HG03469 (cell line): ENCODE measurements around the gene CFLAR.
"Not testable (repeated sequence)": the region's sequence is repeated elsewhere in the genome, so short reads cannot be mapped to it uniquely, and the experiment has no call there.

Experiments used
- ATAC-seq: cut with Tn5 transposase; IDR thresholded peaks from one replicate; pipeline ENCODE4 v1.9.1; 2021; ENCODE audit warnings: mild to moderate bottlenecking, moderate library complexity, moderate number of reproducible peaks; ENCODE audit not compliant: unreplicated experiment

Gene CFLAR

DNA sequence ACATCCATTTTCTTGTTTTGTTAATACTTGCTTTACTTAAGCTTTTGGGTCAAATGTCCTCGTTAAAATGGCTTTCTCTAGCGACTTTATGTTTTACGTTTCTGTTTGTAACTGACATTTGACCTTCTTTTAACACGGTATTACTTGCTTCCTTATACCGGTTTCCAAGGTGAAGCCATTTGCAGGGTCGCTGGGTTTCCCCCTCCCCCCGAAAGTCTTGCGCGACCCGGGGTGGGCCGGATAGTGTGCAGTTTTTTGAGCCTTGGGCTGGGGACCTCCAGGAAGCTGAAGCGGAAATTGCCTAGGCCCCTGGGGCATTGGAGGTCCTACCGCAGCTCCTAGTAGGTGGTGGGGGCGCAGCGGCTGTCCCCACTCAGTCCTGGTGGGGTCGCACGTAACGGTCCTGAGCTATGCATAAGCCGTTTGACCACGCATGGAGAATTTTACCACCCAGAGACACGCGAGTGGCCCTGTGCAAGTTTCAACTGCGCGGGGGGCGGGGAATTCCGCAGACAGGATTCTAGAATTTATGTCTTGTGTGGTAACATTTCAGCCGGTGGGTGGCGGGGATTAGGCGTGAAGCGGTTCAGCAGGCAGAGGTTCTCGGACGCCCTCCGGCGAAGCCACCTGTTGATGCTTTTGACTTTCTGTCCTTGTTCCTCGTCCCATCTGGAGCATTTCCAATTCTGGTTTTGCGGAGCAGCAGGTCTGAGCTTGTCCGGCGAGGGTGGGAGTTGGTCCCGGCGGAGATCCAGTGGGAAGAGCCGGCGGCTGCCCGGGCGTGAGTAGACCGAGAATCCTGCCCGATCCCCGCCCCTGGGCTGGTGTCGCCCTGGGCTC lies 2.4 kb downstream of the CFLAR start:
- peak; percentile 43 for ATAC-seq

DNA sequence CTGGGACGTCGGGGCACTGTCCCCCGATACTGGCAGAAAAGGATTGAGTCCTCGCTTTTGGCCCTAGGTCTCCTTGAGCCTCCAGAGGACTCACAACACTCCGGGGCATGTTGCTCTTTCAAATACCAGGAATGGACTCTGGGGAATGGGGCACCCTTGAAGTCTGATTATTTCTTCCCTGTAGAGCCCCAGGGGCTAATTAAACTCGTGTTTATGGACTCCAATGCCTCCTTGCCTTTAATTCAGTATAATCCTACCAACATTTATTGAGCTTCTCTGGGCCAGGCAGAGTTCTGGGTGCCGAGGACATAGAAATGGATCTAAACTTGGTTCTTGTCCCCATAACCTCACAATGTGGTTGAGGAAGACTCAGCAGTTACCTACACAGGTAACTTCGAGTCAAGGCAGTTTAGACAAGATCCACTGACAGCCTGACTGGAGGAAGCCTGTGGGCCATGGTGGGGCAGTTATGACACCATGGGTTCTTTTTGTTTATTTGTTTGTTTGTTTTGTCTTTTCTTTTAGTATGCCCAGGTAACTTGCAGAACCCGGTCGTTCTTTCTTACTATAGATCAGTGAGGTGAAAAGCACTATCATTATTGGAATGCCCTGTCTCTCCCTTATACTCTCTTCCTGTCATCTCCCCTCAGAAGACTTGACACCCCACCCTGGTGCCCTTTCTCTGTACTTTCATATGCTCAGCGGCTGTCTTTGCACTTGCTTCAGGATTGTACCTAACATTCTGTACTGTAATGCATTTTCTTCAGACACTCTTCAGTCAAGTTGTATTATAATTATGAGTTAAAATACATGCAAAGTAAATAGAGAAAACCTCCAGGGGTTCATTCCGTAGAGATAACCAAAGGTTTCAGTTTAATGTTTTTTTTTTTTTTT lies 3.2 kb downstream of the CFLAR start:
- no peak for ATAC-seq

DNA sequence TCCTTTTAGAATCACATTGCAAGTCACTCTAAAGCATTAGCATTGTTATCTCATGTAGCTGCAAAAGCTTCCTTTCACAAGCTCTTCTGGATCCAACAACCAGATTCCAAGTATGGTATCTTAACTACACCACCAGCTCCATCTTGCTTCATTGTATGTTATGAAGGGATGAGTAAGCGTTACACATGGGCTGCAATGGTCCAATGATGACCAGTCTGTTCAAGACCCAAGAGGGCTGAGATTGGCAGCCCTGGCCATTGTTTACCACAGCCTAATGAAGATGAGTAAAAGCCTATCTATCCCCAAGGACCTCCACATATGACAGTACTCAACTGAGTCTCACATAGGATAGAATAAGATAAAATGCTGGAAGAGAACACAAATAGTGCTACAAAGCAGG lies 6.3 kb downstream of the CFLAR start:
- no peak for ATAC-seq

DNA sequence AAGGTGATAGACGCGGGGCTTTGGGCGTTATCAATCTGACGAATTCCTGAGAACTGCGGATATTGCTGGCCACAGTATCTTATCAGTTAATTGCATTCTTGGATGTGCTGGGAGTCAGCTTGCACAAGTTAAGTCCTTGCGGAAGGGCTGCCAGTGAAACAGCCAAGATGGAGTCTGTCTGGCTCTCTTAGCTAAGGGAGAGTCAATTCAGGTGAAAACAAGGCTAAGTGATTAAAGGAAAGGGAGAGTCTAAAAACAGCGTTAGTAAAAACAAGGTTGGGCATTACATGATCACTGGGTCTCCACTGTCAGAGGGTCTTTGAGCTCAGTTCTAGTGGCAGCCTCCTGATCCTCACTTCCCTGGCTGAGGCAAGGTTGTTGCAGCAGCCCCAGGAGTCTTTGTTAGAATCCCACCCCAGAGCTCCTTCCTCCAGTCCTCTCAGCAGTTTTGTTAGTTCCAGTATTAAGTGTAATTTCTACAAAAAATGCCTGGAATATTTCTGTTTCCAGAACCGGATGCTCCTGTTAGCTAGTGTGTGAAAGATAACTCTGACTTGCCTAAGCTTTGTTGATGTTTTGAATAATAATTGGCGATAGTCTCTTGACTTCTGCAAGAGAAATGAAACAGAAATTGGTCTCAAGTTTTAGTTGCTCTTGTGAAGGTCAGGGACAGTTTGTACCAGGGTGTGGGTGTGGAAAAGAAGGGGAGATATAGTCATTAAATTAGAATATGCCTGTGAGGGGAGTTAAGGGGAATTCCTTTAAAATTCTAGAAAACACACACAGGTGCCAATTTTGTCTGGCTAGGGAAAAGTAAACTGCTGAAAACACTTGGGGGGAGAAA lies 10.6 kb downstream of the CFLAR start:
- ATAC-seq: no peak

DNA sequence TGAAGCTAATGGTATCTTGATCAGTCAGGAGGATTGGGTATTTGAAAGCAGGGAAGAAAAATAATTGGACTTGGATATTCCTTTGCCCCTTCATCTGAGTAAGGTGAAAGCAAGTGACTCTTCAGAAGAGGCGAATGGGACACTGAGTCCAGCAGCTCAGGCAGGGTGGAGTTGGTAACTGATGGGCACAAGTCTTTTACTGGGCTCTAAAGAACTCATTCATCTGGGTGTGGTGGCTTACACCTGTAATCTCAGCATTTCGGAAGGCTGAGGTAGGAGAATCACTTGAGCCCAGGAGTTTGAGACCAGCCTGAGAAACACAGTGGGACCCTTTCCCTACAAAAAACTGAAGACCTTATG lies 11.2 kb downstream of the CFLAR start:
- no peak for ATAC-seq

DNA sequence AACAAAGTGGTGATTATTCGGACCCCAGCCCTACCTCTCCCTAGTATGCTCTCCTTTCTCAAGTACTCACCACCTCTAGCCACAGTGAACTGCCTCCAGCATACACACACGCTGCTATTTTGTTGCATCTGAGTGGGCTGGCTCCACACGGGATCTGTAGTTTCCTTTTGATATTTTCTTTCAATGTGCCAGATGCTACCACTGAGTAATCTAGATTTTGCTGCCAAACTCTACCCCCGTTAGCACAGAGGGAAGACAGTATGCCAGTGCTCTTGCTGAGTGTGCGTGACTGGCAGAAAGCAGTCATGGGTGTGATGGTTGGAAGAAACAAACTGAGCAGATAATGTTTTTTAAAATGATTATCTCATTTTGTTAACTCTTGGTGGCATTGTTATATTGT lies 11.6 kb downstream of the CFLAR start:
- no peak for ATAC-seq

DNA sequence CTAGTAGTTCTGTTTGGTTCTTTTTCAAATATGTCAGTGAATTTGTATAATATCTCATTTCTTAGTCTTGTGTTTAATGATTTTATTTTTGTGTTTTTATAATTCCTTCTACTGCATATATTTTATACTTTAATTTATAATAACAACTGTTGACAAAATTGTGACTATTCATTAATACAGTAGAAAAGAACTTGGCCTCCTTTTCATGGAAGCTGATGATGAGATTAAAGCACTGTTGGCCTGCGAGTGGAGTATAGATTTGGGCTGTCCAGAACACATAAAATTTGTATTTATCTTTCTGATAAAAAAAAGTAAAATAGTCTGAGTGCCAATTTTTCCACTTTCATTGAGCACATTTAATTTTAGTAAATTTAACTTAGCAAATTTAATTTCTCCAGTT lies 12.1 kb downstream of the CFLAR start:
- no peak for ATAC-seq

DNA sequence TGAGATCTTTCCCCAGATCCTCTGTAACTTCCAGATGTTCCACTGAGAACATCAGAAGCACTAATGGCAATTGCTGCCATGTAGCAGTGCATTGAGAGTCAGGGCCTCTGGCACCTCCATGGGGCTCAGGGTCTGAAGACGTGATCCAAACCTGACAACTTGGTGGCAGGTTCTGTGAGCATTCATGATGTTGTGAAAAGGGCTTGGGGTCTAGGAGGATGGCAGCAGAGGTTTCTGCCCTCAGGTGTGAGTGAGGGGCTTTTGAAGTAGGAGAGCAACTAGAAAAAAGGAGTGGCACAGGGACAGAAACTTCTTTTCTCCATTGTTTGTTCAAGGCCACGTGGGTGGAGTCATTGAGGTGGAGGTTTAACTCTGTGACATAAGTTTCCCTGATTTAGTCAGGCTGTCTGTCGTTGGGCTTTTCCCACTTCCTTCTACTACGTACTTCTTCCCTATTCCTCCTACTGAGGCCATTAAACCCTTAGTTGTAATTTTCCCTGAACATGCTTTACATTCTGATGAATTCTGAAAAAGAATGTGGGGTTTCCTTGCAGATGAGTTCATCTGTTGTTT lies 13.1 kb downstream of the CFLAR start:
- no peak for ATAC-seq

DNA sequence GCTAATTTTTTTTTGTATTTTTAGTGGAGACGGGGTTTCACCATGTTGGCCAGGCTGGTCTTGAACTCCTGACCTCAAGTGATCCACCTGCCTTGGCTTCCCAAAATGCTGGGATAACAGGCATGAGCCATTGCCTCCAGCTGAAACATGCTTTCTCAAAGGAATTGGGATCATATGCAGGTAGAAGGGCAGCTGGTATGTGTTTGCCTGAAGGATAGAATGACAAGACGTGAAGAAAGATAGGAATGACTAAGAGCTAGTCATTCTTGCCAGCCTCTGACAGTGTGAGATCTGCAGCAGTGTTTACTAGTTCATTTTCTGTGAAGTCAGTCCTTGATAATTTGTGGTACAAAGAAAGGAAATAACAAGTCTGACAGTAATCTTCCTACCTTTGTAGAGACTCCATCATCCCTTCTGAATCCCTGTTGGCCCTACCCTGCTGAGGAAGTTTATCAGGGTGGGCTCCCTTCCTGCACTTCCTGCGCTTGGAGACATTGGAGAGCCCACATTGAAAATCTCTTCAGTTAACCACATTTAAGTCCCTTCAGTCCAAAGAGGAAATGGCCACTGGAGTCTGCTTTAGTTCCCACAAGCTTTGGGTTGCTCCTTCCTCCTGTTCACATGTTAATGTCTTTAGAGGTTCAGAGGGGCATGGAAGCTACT lies 14.7 kb downstream of the CFLAR start:
- ATAC-seq: no peak

DNA sequence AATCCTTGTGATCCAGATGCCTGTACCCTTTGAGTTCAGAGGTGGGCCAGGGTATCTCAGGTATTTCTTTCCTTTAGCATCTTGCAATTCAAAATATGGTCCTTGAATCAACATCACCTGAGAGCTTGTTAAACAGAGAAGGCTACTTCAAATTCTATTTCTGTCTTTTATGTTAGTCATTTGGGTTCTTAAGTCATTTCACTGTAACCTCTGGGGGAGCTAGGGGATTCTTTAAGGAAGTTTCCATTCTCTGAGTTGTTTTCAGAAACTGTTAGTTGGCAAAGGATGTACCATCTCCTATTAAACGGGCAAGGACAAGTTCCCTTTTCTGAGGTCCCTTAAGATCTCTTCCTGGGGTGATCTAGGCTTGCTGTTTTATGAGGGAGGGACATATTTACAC lies 16.6 kb downstream of the CFLAR start:
- ATAC-seq: no peak

DNA sequence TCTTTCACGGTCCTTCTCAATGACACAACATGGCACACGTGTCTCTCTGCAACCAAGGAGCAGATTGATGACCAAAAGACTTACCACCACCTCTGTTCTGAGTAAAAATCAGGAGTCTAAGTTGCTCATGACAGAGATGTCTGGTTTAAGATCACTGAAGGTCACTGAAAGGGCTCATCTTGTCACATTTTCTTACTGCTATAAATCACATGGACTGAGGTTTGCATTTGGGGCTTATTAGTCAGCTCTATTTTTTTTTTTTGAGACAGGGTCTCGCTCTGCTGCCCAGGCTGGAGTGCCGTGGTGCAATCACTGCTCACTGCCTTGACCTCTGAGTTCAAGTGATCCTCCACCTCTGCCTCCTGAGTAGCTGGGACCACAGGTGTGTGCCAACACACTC lies 19.4 kb downstream of the CFLAR start:
- no peak for ATAC-seq

DNA sequence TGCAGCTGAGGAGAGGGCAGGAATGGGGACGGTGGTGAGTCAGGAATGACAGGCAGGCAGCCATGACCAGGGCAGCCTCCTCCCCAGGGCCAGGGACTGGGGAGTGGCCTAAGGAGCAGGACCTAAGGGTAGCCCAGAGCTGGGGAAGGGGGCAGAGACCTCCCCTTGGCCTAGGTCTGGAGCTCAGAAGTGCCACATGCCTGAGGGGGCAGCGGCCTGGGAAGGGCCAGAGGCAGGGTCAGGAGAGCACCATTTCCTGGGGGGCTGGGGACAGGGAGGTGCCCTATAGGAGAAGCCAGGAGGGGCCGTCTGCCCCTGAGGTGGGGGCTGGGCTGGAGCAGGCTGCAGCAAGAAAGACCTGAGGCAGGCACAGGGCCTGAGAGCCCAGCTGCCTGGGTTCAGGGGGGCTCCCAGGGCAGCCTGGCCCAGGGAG lies 20.9 kb downstream of the CFLAR start:
- no peak for ATAC-seq

DNA sequence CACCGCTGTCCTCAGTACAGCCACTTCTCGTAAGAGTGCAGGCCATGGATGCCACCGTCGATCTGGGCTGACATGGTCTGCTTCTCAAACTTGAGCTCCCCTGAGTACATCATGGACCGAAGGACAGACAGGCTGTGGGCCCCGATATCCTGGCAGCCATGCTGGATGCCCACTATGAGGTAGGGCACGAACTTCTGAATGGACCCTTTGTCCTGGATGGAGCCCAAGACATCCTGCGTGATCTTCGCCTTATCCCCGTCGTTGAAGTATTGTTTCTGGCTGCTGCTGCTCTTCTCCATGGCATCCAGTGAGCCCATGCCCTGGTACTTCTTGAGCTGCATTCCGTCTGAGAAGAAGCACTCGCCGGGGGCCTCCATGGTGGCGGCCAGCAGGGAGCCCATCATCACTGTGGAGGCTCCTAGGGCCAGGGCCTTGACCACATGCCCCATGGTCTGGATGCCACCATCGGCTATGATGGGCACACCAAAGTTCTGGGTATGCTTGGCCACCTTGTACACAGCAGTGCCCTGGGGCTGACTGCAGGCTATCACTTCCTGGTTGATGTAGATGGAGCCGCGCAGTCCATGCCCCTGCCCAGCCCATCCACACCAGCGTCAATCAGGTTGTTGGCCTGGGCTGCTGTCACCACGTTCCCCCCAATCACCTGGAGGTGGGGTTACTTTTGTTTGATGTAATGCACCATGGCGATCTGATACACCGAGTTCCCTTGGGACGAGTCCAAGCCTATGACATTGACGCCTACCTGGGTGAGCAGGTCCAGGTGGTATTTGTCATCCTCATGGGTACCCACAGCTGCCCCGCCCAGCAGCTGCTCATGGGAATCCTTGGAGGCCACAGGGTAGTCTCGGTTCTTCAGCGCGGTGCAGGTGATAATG lies 21.8 kb downstream of the CFLAR start:
- ATAC-seq: no peak

DNA sequence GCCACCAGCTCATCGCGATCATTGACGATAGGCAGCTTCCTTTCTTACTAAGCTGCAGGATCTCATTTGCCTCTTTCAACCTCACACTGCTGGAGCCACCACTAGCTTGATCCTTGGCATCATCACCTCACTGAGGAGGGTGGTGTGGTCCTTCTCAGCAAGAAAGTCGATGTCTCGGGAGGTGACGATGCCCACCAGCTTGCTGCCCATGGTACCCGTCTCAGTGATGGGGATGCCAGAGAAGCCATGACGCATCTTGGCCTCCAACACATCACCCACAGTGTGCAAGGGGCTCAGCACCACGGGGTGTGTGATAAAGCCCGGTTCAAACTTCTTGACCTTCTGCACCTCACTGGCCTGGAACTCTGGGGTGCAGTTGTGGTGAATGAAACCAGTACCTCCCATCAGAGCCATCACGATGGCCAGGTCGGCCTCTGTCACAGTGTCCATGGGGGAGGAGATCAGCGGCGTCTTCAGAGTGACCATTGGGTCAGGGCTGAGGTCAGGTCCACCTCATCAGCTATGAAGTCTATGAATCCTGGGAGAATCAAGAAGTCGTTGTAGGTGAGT lies 22.5 kb downstream of the CFLAR start:
- ATAC-seq: no peak

DNA sequence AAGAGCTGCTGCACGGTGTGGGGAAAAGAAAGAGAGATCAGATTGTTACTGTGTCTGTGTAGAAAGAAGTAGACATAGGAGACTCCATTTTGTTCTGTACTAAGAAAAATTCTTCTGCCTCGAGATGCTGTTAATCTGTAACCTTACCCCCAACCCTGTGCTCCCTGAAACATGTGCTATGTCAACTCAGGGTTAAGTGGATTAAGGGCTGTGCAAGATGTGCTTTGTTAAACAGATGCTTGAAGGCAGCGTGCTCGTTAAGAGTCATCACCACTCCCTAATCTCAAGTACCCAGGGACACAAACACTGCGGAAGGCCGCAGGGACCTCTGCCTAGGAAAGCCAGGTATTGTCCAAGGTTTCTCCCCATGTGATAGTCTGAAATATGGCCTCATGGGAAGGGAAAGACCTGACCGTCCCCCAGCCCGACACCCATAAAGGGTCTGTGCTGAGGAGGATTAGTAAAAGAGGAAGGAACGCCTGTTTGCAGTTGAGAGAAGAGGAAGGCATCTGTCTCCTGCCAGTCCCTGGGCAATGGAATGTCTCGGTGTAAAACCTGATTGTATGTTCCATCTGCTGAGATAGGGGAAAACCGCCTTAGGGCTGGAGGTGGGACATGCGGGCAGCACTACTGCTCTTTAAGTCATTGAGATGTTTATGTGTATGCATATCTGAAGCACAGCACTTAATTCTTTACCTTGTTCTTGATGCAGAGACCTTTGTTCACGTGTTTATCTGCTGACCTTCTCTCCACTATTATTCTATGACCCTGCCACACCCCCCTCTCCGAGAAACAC lies 23.2 kb downstream of the CFLAR start:
- ATAC-seq: not testable (repeated sequence)

DNA sequence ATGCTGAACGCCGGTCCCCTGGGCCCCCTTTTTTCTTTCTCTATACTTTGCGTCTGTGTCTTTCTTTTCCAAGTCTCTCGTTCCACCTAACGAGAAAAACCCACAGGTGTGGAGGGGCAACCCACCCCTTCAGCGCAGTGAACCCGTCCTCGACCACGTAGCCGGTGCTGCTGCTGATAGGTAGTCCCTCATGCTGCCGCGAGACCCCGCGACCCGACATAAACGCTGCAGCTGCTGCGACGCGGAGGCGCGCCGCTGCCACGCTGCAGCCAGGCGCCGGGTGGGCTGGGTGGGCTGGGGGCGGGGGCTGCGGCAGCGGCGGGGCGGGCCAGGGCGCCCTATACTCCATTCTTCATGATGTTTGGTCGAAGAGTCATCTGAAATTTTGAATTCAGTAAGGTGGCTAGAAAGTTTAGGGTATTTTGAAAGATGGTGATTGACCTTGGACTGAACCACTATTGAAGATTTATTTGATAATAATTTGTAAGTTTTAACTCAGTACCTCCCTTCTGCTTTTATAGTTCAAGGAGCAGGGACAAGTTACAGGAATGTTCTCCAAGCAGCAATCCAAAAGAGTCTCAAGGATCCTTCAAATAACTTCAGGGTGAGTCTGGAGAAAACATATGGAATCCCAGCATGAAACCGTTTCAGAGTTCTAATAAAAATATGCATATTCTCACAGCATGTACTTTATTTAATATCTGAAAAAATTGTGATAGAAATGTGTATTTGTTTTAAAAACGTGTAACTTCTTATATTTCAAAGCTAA lies 24.1 kb downstream of the CFLAR start:
- no peak for ATAC-seq
